Liver (tissue), 2 donors: ENCODE data around the gene KIF17.

Experiments
- CTCF ChIP-seq: fragments of 150-350 bp; IDR thresholded peaks from 2 replicates; pipeline ENCODE4 v1.5.1; 2017; ENCODE audit warnings: improper control_type of control experiment, low read depth, low read length; ENCODE audit not compliant: missing input control
- REST ChIP-seq: IDR thresholded peaks from 2 replicates; pipeline ENCODE4 v1.6.1; 2016; ENCODE audit warnings: antibody characterized with exemption, mild to moderate bottlenecking
- donor health status: healthy.

- no peak for TF ChIP-seq CTCF
- TF ChIP-seq REST = no peak
Measured at GRCh38 chr1:20701847-20702246, 16.0 kb downstream of the KIF17 start.
